ENCODE data around the gene PAK5. TPM values are rescaled to one million over a fixed set of nuclear protein-coding genes. Genes with fewer than 3 reads are reported as not detected.

The PAK5 gene
- total RNA-seq, 2 donors from 2014 or later = not detected

DNA sequence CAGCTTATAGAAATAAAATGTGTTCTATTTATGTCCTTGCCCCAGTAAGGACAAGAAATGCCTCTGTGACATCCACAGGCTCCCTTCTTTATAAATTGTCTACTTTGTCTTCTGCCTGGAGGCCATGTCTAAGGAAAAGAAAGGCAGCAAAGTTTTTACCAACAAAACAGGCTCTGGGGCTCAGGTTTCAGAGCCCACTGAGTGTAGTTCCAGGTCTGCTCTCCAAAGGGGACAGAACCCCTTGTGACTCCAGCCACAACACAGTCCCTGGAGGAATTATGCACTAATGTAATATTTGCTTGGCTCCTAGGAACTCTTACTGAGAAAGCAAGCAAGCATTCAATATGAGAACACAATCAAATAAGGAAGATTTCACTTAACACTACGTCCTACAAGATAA is 80.1 kb downstream of the PAK5 start:
- H3K4me3 Mint-ChIP-seq = no peak overlapping the region
- no peaks in the 10 kb centered on the region for H3K27me3 Mint-ChIP-seq
- ATAC-seq (no peak), DNase-seq (no peak)
- no peaks in the 10 kb centered on the region for H3K9me3 ChIP-seq (ENCODE audit: control insufficient read depth, low read length, poor library complexity, severe bottlenecking)
- no peaks in the 10 kb centered on the region for H3K4me1 Mint-ChIP-seq
- no peaks in the 10 kb centered on the region for H3K36me3 Mint-ChIP-seq (ENCODE audit: low read depth)
- no peak overlapping the region for H3K27ac Mint-ChIP-seq

DNA sequence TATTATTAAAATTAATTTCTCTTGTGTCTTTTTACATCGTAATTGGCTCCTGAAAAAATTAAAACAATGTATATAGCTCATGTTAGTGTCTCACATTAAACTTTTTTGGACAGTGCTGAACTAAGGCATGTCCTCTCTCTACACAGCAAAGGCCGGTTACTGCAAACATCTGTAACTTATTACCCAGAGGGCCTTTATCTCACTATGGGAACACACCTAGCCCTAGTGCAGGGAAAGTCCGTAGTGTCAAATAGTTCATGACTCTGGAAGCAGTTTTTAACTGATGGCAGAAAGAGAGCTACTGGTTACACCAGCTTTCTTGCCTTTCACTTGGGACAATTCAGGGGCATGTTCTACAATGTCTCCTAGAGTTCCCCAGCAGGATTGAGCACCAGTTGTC is 82.2 kb downstream of the PAK5 start:
- no peaks in the 10 kb centered on the region for H3K27me3 Mint-ChIP-seq
- H3K36me3 Mint-ChIP-seq (ENCODE audit: low read depth) = no peaks in the 10 kb centered on the region
- H3K9me3 ChIP-seq (ENCODE audit: control insufficient read depth, low read length, poor library complexity, severe bottlenecking) = no peaks in the 10 kb centered on the region
- H3K27ac Mint-ChIP-seq = no peak overlapping the region
- no peak overlapping the region for H3K4me3 Mint-ChIP-seq
- ATAC-seq = no peak
- no peak for DNase-seq
- H3K4me1 Mint-ChIP-seq = no peaks in the 10 kb centered on the region

DNA sequence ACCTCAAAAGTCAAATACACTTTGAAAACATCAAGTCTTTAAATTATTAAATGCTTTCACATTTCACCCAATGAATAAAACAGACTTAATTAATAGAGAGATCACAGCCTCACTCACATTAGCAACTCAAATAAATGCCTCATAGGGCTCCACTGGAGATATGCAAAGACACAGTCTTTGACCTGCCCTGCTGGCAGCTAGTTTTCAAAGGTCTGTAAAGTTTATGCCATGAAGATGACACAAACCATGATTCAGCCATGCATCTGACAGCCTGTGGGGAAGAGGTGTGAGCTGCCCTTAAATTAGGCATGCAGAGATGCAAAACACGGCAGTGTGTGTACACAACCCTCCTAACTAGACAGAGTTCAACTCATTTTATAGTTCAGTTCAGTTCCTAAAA is 83.6 kb downstream of the PAK5 start:
- ATAC-seq (no peak), DNase-seq (no peak)
- Mint-ChIP-seq H3K4me1 (no peaks in the 10 kb centered on the region), H3K36me3 (ENCODE audit: low read depth) (no peaks in the 10 kb centered on the region), H3K27ac (no peak overlapping the region), H3K4me3 (no peak overlapping the region), H3K27me3 (no peaks in the 10 kb centered on the region)
- no peaks in the 10 kb centered on the region for H3K9me3 ChIP-seq (ENCODE audit: control insufficient read depth, low read length, poor library complexity, severe bottlenecking)

DNA sequence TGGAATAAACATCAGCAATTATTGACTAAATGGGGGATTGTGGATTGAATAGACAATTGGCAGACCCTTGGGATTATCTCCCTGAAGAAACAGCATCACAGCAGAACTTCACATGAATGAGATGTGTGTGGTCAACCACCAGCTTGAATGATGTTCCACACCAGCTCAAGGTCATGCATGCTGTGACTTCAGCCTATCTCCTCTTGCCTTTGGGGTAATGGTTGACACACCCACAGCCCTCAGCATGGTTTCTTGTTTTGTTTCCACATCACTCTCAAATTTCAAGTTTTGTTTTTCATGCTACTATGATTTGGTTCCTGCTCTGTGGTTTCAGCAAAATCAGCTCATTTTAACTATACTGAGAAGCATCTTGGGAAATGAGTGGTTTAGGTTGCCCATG is 94.3 kb downstream of the PAK5 start:
- no peak for ATAC-seq
- no peaks in the 10 kb centered on the region for H3K36me3 Mint-ChIP-seq (ENCODE audit: low read depth)

DNA sequence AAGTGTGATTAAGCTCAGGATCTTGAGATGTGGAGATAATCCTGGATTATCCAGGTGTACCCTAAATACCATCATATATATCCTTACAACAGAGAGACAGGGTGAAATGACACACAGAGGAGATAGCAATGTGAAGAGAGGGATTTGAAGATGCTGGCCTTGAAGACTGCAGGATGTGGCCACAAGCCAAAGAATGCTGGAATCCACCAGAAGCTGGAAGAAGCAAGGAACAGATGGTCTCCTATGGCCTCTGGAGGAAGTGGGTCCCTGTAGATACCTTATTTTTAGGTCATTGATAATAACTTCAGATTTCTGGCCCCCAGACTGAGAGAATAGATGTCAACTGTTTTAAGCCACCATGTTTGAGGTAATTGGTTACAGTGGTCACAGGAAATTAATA is 95.0 kb downstream of the PAK5 start:
- no peak for DNase-seq
- no peak for ATAC-seq
- H3K36me3 Mint-ChIP-seq (ENCODE audit: low read depth) = no peaks in the 10 kb centered on the region
- no peaks in the 10 kb centered on the region for H3K4me1 Mint-ChIP-seq
- no peak overlapping the region for H3K4me3 Mint-ChIP-seq
- H3K9me3 ChIP-seq (ENCODE audit: control insufficient read depth, low read length, poor library complexity, severe bottlenecking) = no peaks in the 10 kb centered on the region
- H3K27ac Mint-ChIP-seq = no peak overlapping the region
- no peaks in the 10 kb centered on the region for H3K27me3 Mint-ChIP-seq

More for the DNA sequence above, 94.3 kb downstream of the PAK5 start:
- no peak for DNase-seq
- Mint-ChIP-seq H3K4me1 (no peaks in the 10 kb centered on the region), H3K4me3 (no peak overlapping the region), H3K27ac (no peak overlapping the region), H3K27me3 (no peaks in the 10 kb centered on the region)
- H3K9me3 ChIP-seq (ENCODE audit: control insufficient read depth, low read length, poor library complexity, severe bottlenecking) = no peaks in the 10 kb centered on the region

DNA sequence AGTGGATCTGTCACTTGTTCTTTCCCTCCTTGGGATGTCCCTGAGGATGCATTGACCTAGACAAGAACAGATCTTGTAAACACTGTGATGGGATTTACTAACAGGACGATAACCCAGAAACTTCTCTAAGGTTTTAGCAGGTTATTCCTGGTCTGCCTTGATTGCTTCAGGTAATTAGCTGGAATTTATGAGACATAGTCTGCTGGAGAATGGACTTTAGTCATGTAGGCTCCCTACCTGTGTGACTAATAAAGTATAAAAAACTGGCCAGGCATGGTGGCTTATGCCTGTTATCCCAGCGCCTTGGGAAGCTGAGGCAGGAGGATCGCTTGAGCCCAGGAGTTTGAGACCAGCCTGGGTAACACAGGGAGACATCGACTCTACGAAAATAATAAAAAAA is 96.1 kb downstream of the PAK5 start:
- Mint-ChIP-seq H3K4me3 (no peak overlapping the region), H3K27me3 (no peaks in the 10 kb centered on the region), H3K4me1 (no peaks in the 10 kb centered on the region), H3K27ac (no peak overlapping the region), H3K36me3 (ENCODE audit: low read depth) (no peaks in the 10 kb centered on the region)
- no peaks in the 10 kb centered on the region for H3K9me3 ChIP-seq (ENCODE audit: control insufficient read depth, low read length, poor library complexity, severe bottlenecking)
- DNase-seq (no peak), ATAC-seq (no peak)

DNA sequence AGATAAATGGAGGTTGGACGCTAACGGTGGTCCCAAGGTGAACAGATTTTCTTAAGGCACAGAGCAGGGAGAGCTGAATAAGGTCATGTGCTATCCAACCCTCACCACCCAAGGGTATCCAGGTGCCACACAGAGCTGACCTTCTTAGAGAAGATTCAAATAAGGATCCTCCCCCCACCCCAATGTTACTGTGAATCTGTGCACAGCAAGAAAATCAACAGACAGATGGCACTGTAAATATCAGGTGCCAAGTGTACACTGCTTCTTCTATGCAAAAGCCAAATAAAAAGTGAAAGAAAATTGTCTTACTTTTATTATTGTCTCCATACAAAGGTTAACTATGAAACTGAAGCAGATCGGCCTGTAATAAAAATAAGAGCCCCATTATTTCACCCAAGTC is 96.9 kb downstream of the PAK5 start:
- ATAC-seq (no peak), DNase-seq (no peak)
- H3K9me3 ChIP-seq (ENCODE audit: control insufficient read depth, low read length, poor library complexity, severe bottlenecking) = no peaks in the 10 kb centered on the region
- Mint-ChIP-seq H3K27me3 (no peaks in the 10 kb centered on the region), H3K36me3 (ENCODE audit: low read depth) (no peaks in the 10 kb centered on the region), H3K4me3 (no peak overlapping the region), H3K27ac (no peak overlapping the region), H3K4me1 (no peaks in the 10 kb centered on the region)

DNA sequence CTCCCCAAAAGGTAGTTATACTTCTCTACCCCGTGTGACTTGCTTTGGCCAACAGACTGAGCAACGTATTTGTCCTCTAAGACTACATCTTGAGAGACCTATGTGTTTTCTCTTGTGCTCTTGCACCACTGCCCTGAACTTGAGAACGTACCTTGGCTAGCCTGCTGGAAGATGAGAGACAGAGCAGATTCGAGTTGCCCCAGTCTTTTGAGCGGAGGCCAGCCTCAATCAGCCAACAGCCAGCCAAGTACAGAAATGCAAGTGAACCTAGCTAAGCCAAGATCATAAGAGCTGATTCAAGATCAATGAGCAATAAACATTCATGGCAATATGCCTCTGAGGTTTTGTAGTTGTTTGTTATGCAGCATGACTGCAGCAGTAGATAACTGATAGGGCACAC is 98.4 kb downstream of the PAK5 start:
- no peak overlapping the region for H3K27ac Mint-ChIP-seq
- ATAC-seq (no peak), DNase-seq (no peak)
- H3K4me1 Mint-ChIP-seq = no peaks in the 10 kb centered on the region
- no peaks in the 10 kb centered on the region for H3K36me3 Mint-ChIP-seq (ENCODE audit: low read depth)
- H3K27me3 Mint-ChIP-seq = no peaks in the 10 kb centered on the region
- H3K9me3 ChIP-seq (ENCODE audit: control insufficient read depth, low read length, poor library complexity, severe bottlenecking) = no peaks in the 10 kb centered on the region
- H3K4me3 Mint-ChIP-seq = no peak overlapping the region

DNA sequence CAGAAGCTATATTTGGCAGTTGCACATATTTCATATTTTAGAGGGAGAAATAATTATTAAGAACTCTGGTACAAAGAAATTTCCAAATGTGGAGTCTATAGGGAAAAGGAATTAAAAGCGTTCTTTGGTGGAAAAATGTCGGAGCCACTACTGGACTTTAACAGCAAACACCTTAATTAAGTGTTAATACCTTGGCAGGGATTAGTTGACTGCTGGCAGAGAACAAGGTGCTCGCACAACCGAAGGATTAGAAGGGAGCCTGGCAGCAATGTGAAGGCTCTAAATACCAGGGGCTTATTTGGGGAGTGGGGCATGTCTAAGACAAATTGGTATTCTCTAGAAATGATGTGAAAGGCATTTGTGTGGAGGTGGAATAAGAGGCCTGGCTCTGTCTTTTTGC is 98.9 kb downstream of the PAK5 start:
- no peaks in the 10 kb centered on the region for H3K9me3 ChIP-seq (ENCODE audit: control insufficient read depth, low read length, poor library complexity, severe bottlenecking)
- DNase-seq (no peak), ATAC-seq (no peak)
- H3K27me3 Mint-ChIP-seq = no peaks in the 10 kb centered on the region
- H3K27ac Mint-ChIP-seq = no peak overlapping the region
- no peaks in the 10 kb centered on the region for H3K36me3 Mint-ChIP-seq (ENCODE audit: low read depth)
- no peak overlapping the region for H3K4me3 Mint-ChIP-seq
- H3K4me1 Mint-ChIP-seq = no peaks in the 10 kb centered on the region

DNA sequence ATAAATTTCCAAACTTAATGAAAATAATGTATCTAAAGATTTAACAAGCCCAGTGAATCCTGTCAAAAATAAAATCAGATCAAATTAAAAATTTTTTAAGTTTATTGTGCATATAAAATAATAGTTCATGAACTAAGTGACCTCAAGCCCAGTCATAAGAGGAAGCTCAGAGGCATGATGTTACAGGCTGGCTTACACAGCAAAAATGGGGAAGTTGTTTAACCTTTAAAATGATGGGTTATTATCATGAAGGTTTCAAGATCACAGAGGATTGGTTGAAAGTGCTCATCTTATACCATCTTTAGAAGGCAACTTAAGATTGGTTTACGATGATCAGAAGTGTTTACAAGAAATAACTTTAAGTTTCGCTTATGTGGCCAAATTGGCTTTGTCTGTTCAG is 102.5 kb downstream of the PAK5 start:
- ATAC-seq = no peak
- no peaks in the 10 kb centered on the region for H3K27me3 Mint-ChIP-seq
- H3K9me3 ChIP-seq (ENCODE audit: control insufficient read depth, low read length, poor library complexity, severe bottlenecking) = no peaks in the 10 kb centered on the region
- H3K27ac Mint-ChIP-seq = no peak overlapping the region
- H3K36me3 Mint-ChIP-seq (ENCODE audit: low read depth) = no peaks in the 10 kb centered on the region
- no peak for DNase-seq
- no peak overlapping the region for H3K4me3 Mint-ChIP-seq
- H3K4me1 Mint-ChIP-seq = no peaks in the 10 kb centered on the region

DNA sequence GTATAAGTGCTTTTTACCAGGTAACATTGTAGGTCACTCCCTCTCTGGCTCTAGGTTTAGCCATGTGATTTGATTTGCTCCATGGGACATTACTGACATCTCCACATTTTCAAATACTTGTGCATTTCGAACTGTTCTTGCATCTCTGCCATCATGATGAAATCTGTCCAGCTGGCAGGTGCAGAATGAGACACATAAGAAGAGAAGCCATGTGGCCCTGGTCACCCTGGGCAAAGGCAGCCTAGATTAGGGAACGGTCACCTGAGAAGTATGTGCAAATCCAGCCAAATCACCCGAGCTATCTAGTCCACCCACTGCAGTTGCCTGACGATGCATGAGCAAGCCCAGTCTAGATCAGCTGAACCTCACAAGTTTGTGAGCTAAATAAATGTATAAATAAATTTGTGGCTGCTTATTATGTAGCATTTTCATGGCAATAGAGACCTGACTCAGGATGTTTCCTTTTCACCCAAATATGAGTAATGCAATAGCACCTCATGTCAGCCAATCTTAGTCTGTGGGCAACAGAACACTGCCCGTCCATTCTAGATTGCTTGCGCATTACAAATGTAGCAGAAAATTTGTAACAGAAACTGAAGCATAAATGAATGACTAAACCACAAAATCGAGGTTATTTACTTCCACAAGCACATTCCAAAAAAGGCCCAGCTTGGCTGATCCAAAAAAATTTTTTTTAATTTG is 115.2 kb downstream of the PAK5 start:
- Mint-ChIP-seq H3K4me3 (no peak overlapping the region), H3K27ac (no peak overlapping the region), H3K4me1 (no peaks in the 10 kb centered on the region), H3K36me3 (ENCODE audit: low read depth) (no peaks in the 10 kb centered on the region), H3K27me3 (no peaks in the 10 kb centered on the region)
- H3K9me3 ChIP-seq (ENCODE audit: control insufficient read depth, low read length, poor library complexity, severe bottlenecking) = no peaks in the 10 kb centered on the region
- no peak for DNase-seq
- no peak for ATAC-seq

DNA sequence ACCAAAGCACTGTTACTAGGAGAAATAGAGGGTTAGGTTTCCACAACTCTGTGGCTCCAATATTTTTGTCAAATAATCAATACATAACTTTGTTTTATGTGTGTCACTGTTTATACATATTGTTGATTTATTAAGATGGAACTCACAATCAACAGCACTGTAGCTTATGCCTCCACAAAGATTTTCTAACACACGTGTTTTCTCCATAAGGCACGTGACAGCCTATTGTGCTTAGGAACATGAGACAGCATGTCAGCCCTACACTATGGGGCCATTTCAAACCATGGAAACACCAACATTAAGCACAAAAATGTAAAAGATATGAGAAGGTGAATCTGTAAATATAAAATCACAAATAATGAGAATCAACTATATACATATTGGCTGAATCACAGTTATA is 127.0 kb downstream of the PAK5 start:
- no peak overlapping the region for H3K4me3 Mint-ChIP-seq
- H3K27ac Mint-ChIP-seq = no peak overlapping the region
- H3K27me3 Mint-ChIP-seq = no peaks in the 10 kb centered on the region
- H3K36me3 Mint-ChIP-seq (ENCODE audit: low read depth) = no peaks in the 10 kb centered on the region
- H3K9me3 ChIP-seq (ENCODE audit: control insufficient read depth, low read length, poor library complexity, severe bottlenecking) = no peaks in the 10 kb centered on the region
- DNase-seq (no peak), ATAC-seq (no peak)
- no peaks in the 10 kb centered on the region for H3K4me1 Mint-ChIP-seq

DNA sequence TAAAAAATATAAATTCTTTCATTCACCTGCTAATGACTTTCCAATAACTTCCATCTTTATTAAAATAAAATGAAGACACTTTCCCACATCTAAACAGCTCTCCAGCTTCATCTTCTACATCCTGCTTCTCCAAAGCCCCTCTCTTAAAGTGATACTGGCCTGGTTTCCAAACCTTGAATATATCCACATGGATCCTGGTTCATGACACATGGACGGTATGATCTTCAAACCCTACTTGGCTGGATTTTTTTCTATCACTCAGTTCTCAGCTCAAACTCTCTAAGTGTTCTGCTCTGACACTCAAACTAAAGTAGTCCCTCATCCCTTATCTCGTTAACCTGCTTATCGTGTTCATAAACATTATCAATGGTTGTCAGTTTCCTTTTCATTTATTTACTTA is 128.2 kb downstream of the PAK5 start:
- no peak overlapping the region for H3K27ac Mint-ChIP-seq
- no peak for ATAC-seq
- no peaks in the 10 kb centered on the region for H3K36me3 Mint-ChIP-seq (ENCODE audit: low read depth)
- no peaks in the 10 kb centered on the region for H3K9me3 ChIP-seq (ENCODE audit: control insufficient read depth, low read length, poor library complexity, severe bottlenecking)
- H3K4me1 Mint-ChIP-seq = no peaks in the 10 kb centered on the region
- no peak for DNase-seq
- H3K4me3 Mint-ChIP-seq = no peak overlapping the region
- no peaks in the 10 kb centered on the region for H3K27me3 Mint-ChIP-seq

DNA sequence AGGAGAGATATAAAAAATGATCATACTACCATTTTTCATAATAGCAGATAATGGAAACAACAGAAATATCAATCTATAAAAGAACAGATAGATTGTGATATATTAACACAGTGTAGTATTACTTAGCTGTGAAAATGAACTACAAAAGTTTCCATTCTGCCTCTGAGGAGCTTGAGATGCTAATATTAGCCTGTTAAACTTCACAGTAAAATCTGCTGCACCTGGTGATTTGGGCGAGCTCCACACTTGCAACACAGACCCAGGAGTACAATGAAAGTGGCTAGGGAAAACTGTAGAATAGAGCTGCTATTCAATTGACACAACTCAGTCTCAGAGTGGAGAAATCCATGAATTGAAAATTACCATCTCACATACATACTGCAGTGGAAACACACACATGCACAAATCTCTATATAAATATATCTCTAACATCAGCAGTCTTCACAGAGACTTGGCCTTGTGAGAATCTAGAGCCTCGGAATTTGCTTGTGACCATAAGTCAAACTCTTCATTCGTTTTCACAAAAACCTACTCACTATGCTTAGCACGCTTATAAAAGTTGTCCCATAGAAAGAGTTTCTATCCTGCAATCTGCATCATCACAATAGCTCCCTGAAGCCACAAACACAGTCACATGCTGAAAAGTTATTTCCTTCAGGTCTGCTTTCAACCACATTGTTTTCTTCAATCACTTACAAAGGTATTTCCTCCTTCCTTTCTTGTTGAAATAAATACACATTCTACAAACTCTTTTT is 133.0 kb downstream of the PAK5 start:
- H3K4me1 Mint-ChIP-seq = no peaks in the 10 kb centered on the region

More for the DNA sequence above, 133.0 kb downstream of the PAK5 start:
- H3K9me3 ChIP-seq (ENCODE audit: control insufficient read depth, low read length, poor library complexity, severe bottlenecking) = no peaks in the 10 kb centered on the region
- no peaks in the 10 kb centered on the region for H3K27me3 Mint-ChIP-seq
- H3K36me3 Mint-ChIP-seq (ENCODE audit: low read depth) = no peaks in the 10 kb centered on the region
- no peak for ATAC-seq
- no peak overlapping the region for H3K27ac Mint-ChIP-seq
- no peak for DNase-seq
- no peak overlapping the region for H3K4me3 Mint-ChIP-seq
